ENCODE results near the gene KLRK1.
"Not testable (repeated sequence)": the region's sequence is repeated elsewhere in the genome, so short reads cannot be mapped to it uniquely, and the experiment has no call there.

GRCh38 chr12:10351457-10351856 is 38.4 kb downstream of the KLRK1 start:
- not testable (repeated sequence) for TF ChIP-seq CBX3 (IDR thresholded peaks at IDR 0.05; ENCODE audit: low read depth); JUND (IDR thresholded peaks at IDR 0.05); POLR2A (IDR thresholded peaks at IDR 0.05; ENCODE audit: borderline replicate concordance, extremely low read depth, insufficient read depth, insufficient read length); POLR2AphosphoS5 (IDR thresholded peaks at IDR 0.05; ENCODE audit: low read depth, low read length); EZH2phosphoT487 (IDR thresholded peaks at IDR 0.05; ENCODE audit: borderline replicate concordance); YY1 (IDR thresholded peaks at IDR 0.05; ENCODE audit: extremely low read depth, insufficient replicate concordance, low read depth, low read length); SP1 (IDR thresholded peaks at IDR 0.05; ENCODE audit: low read depth); ATF3 (IDR thresholded peaks at IDR 0.05); ELF1 (IDR thresholded peaks at IDR 0.05; ENCODE audit: borderline replicate concordance, low read depth); CEBPB (IDR thresholded peaks at IDR 0.05; ENCODE audit: low read depth); SIN3A (IDR thresholded peaks at IDR 0.05; ENCODE audit: low read depth)
- TF ChIP-seq, protein P1, sequence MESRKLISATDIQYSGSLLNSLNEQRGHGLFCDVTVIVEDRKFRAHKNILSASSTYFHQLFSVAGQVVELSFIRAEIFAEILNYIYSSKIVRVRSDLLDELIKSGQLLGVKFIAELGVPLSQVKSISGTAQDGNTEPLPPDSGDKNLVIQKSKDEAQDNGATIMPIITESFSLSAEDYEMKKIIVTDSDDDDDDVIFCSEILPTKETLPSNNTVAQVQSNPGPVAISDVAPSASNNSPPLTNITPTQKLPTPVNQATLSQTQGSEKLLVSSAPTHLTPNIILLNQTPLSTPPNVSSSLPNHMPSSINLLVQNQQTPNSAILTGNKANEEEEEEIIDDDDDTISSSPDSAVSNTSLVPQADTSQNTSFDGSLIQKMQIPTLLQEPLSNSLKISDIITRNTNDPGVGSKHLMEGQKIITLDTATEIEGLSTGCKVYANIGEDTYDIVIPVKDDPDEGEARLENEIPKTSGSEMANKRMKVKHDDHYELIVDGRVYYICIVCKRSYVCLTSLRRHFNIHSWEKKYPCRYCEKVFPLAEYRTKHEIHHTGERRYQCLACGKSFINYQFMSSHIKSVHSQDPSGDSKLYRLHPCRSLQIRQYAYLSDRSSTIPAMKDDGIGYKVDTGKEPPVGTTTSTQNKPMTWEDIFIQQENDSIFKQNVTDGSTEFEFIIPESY (IDR thresholded peaks at IDR 0.05; ENCODE audit: extremely low read depth, insufficient replicate concordance, low read length), result not testable (repeated sequence)
- TF ChIP-seq, protein P2, sequence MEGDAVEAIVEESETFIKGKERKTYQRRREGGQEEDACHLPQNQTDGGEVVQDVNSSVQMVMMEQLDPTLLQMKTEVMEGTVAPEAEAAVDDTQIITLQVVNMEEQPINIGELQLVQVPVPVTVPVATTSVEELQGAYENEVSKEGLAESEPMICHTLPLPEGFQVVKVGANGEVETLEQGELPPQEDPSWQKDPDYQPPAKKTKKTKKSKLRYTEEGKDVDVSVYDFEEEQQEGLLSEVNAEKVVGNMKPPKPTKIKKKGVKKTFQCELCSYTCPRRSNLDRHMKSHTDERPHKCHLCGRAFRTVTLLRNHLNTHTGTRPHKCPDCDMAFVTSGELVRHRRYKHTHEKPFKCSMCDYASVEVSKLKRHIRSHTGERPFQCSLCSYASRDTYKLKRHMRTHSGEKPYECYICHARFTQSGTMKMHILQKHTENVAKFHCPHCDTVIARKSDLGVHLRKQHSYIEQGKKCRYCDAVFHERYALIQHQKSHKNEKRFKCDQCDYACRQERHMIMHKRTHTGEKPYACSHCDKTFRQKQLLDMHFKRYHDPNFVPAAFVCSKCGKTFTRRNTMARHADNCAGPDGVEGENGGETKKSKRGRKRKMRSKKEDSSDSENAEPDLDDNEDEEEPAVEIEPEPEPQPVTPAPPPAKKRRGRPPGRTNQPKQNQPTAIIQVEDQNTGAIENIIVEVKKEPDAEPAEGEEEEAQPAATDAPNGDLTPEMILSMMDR (IDR thresholded peaks at IDR 0.05 in 2 of 3, conservative IDR thresholded peaks at IDR 0.05 in 1 of 3; ENCODE audit: borderline replicate concordance in 1 of 3, insufficient read depth in 1 of 3, low read depth in 2 of 3, low read length in 2 of 3), result not testable (repeated sequence)
- TF ChIP-seq, protein P3, sequence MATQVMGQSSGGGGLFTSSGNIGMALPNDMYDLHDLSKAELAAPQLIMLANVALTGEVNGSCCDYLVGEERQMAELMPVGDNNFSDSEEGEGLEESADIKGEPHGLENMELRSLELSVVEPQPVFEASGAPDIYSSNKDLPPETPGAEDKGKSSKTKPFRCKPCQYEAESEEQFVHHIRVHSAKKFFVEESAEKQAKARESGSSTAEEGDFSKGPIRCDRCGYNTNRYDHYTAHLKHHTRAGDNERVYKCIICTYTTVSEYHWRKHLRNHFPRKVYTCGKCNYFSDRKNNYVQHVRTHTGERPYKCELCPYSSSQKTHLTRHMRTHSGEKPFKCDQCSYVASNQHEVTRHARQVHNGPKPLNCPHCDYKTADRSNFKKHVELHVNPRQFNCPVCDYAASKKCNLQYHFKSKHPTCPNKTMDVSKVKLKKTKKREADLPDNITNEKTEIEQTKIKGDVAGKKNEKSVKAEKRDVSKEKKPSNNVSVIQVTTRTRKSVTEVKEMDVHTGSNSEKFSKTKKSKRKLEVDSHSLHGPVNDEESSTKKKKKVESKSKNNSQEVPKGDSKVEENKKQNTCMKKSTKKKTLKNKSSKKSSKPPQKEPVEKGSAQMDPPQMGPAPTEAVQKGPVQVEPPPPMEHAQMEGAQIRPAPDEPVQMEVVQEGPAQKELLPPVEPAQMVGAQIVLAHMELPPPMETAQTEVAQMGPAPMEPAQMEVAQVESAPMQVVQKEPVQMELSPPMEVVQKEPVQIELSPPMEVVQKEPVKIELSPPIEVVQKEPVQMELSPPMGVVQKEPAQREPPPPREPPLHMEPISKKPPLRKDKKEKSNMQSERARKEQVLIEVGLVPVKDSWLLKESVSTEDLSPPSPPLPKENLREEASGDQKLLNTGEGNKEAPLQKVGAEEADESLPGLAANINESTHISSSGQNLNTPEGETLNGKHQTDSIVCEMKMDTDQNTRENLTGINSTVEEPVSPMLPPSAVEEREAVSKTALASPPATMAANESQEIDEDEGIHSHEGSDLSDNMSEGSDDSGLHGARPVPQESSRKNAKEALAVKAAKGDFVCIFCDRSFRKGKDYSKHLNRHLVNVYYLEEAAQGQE (IDR thresholded peaks at IDR 0.05; ENCODE audit: low read depth), result not testable (repeated sequence)

All from HCT116 (cell line).